HepG2 (cell line): ENCODE data around the gene RPEL1. TPM values are rescaled to one million over a fixed set of nuclear protein-coding genes. Genes with fewer than 3 reads are reported as not detected.

ENCODE experiments used
- ARID3A ChIP-seq: IDR thresholded peaks from 2 replicates; pipeline ENCODE4 v1.6.1; 2012; ENCODE audit warnings: low read depth, low read length, improper control_type of control experiment
- ATF5 ChIP-seq: sonication (generic); formaldehyde crosslinking; IDR thresholded peaks from 2 replicates; pipeline ENCODE4 v1.4.0; 2020; ENCODE audit warnings: mild to moderate bottlenecking, low read depth, missing genetic modification reagents
- BCL3 ChIP-seq: sonication (generic); formaldehyde crosslinking; IDR thresholded peaks from 2 replicates; pipeline ENCODE4 v1.5.1; 2020; ENCODE audit warnings: mild to moderate bottlenecking, missing genetic modification reagents, moderate library complexity
- CCDC6 ChIP-seq: sonication (generic); formaldehyde crosslinking; IDR thresholded peaks from 2 replicates; pipeline ENCODE4 v1.8.1; 2022; ENCODE audit warnings: mild to moderate bottlenecking, missing genetic modification reagents, moderate library complexity
- IRF1 ChIP-seq: sonication (generic); formaldehyde crosslinking; IDR thresholded peaks from 2 replicates; pipeline ENCODE4 v1.4.0; 2020; ENCODE audit warnings: low read depth, mild to moderate bottlenecking, missing genetic modification reagents
- KDM4B ChIP-seq: sonication (generic); formaldehyde crosslinking; IDR thresholded peaks from 2 replicates; pipeline ENCODE4 v1.4.0; 2020; ENCODE audit warnings: missing genetic modification reagents
- KLF15 ChIP-seq: sonication (generic); formaldehyde crosslinking; IDR thresholded peaks from 2 replicates; pipeline ENCODE4 v1.8.1; 2023; ENCODE audit warnings: borderline replicate concordance, mild to moderate bottlenecking, inconsistent platforms, missing genetic modification reagents, mixed read lengths
- MAFG ChIP-seq: sonication (generic); formaldehyde crosslinking; IDR thresholded peaks from 2 replicates; pipeline ENCODE4 v1.5.1; 2020; ENCODE audit warnings: mild to moderate bottlenecking, missing genetic modification reagents
- PRDM10 ChIP-seq: sonication (generic); formaldehyde crosslinking; IDR thresholded peaks from 2 replicates; pipeline ENCODE4 v1.4.0; 2020; ENCODE audit warnings: low read depth, missing genetic modification reagents
- RARA ChIP-seq: IDR thresholded peaks from 2 replicates; pipeline ENCODE4 v1.6.1; 2016; ENCODE audit warnings: missing genetic modification reagents, missing compliant biosample characterization
- ZNF275 ChIP-seq: sonication (generic); formaldehyde crosslinking; IDR thresholded peaks from 2 replicates; pipeline ENCODE4 v1.8.0; 2022; ENCODE audit warnings: missing genetic modification reagents, mild to moderate bottlenecking, inconsistent platforms, borderline replicate concordance
- ZNF281 ChIP-seq: sonication (generic); formaldehyde crosslinking; IDR thresholded peaks from 2 replicates; pipeline ENCODE4 v1.4.0; 2020; ENCODE audit warnings: missing genetic modification reagents, borderline replicate concordance
- ZNF589 ChIP-seq: sonication (generic); formaldehyde crosslinking; conservative IDR thresholded peaks from 2 replicates; pipeline ENCODE4 v1.8.0; 2022; ENCODE audit warnings: mild to moderate bottlenecking, moderate library complexity, missing genetic modification reagents
- ZNF878 ChIP-seq: sonication (generic); formaldehyde crosslinking; IDR thresholded peaks from 2 replicates; pipeline ENCODE4 v1.8.1; 2023; ENCODE audit warnings: mild to moderate bottlenecking, missing genetic modification reagents, moderate library complexity
- polyA plus RNA-seq, 8 experiments: library from polyadenylated mRNA; depleted of rRNA in 3 of 8; stranded (reverse) in 7 of 8; unstranded in 1 of 8; fragments of >200 nt; fragmentation: Illumina TruSeq in 4 of 8; extraction: Trizol in 4 of 8; gene quantifications; 2 replicates each; pipeline versions ENCODE4 v1.2.1 to v1.2.3, GENCODE V29; 2011 to 2016; ENCODE audit warnings: low read depth in 4 of 8, missing spikeins in 1 of 8, mixed read lengths in 1 of 8; ENCODE audit not compliant: insufficient read depth in 1 of 8
- total RNA-seq, 5 experiments: library from RNA; depleted of rRNA; stranded (reverse); fragments of >200 nt; fragmentation: Illumina TruSeq; extraction: Trizol; gene quantifications; 2 replicates each; pipeline ENCODE4 v1.2.3, GENCODE V29; 2016; ENCODE audit warnings: low read depth in 1 of 5

RPEL1 gene
- total and polyA plus RNA-seq, 2 of the 13 experiments (the other 11 are each of a cell fraction or from before 2014, with no cell fraction given) = 0.04 to 0.07 TPM

- no peak for TF ChIP-seq PRDM10 (CRISPR knock-in tag)
- TF ChIP-seq CCDC6 = no peak
- TF ChIP-seq MAFG (CRISPR knock-in tag) = no peak
- no peak for TF ChIP-seq ZNF878 (CRISPR knock-in tag)
- no peak for TF ChIP-seq IRF1 (CRISPR knock-in tag)
- TF ChIP-seq KDM4B (CRISPR knock-in tag) = no peak
- peak; percentile 64 for TF ChIP-seq ARID3A
- TF ChIP-seq RARA (CRISPR knock-in tag) = 0 out of 2 replicates have a peak, but pooled peaks have one; percentile 11
- TF ChIP-seq ZNF589 (CRISPR knock-in tag) = no peak
- TF ChIP-seq ATF5 (CRISPR knock-in tag) = no peak
- no peak for TF ChIP-seq BCL3 (CRISPR knock-in tag)
- TF ChIP-seq KLF15 (CRISPR knock-in tag) = no peak
- 0 out of 2 replicates have a peak, but pooled peaks have one; percentile 29 for TF ChIP-seq ZNF275 (CRISPR knock-in tag)
- no peak for TF ChIP-seq ZNF281 (CRISPR knock-in tag)
Measured at GRCh38 chr10:103204353-103205255, 41.1 kb upstream of the RPEL1 start (continued).
